SU-DHL-6 (cell line): Measurements from ENCODE around the gene CCDC9.

Source experiments
- CTCF ChIP-seq: fragments of 200-600 bp; sonication (generic); IDR thresholded peaks from one replicate; pipeline ENCODE4 v1.5.1; 2017; ENCODE audit warnings: antibody characterized with exemption, mild to moderate bottlenecking, low read length, moderate library complexity; ENCODE audit not compliant: insufficient read depth, poor library complexity, severe bottlenecking
- EZH2phosphoT487 ChIP-seq: fragments of 200-600 bp; sonication (generic), shearing (Covaris generic); conservative IDR thresholded peaks from 2 replicates; pipeline ENCODE4 v1.6.1; 2018; ENCODE audit warnings: mild to moderate bottlenecking, antibody characterized with exemption, low read length, moderate library complexity, mixed read lengths

DNA sequence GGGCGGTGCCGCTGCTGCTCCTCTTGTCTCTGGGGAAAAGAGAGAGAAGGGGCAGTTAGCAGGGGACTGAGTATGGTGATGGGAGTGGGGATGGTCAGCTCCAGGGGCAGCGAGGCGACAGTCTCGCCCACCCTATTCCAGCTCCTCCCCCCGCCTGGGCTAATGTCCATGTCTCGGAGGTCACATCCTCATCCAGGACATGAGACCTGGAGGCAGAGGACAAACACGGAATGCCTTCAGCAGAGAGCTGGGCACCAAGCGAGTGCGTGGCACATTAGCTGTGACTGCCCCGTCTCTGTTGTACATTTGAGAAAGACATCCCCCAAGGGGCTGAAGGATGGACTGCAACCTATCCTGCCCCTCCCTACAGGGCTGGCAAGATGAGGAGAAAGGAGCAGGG lies 34.4 kb upstream of the CCDC9 start:
- no peak for TF ChIP-seq CTCF
- TF ChIP-seq EZH2phosphoT487: no peak
